ENCODE measurements around the gene JAKMIP3. TPM values are rescaled to one million over a fixed set of nuclear protein-coding genes. Genes with fewer than 3 reads are reported as not detected.

Gene JAKMIP3
- total and polyA plus RNA-seq, 10 of the 15 experiments (the other 5 are each of a cell fraction or from before 2014, with no cell fraction given), result 0.01 TPM; not detected in 7

- Histone ChIP-seq H3K4me1 (ENCODE audit: control insufficient read depth, insufficient read depth, low read length) (no peaks in the 10 kb centered on the region), H3K9ac (ENCODE audit: control insufficient read depth, insufficient read depth, low read length) (no peak overlapping the region), H2AFZ (ENCODE audit: control insufficient read depth, low read depth, low read length) (no peak overlapping the region), H3K36me3 (ENCODE audit: control insufficient read depth in 2 of 2, insufficient read depth in 2 of 2, low read length in 1 of 2) (no peaks in the 10 kb centered on the region), H3K79me2 (ENCODE audit: control insufficient read depth, insufficient read depth, low read length) (no peaks in the 10 kb centered on the region), H3K27ac (ENCODE audit: control insufficient read depth, insufficient read depth) (no peak overlapping the region), H3K4me2 (ENCODE audit: control insufficient read depth, insufficient read depth) (no peak overlapping the region), H3K4me3 (no peak overlapping the region), H4K20me1 (ENCODE audit: control insufficient read depth, insufficient read depth) (no peaks in the 10 kb centered on the region), H3K27me3 (replicated peaks in 1 of 2; ENCODE audit: control insufficient read depth in 2 of 2, insufficient read depth in 2 of 2, low read length in 1 of 2) (no peaks in the 10 kb centered on the region), H3K9me3 (replicated peaks; ENCODE audit: control insufficient read depth, insufficient read depth, low read length) (no peaks in the 10 kb centered on the region)
- intact Hi-C loops (cut with micrococcal nuclease; ENCODE audit: unreplicated experiment), result no loop called here
- in situ Hi-C loops (cut with MboI), result no loop called here
- ATAC-seq (no peak), DNase-seq (ENCODE audit: low read depth, low spot score) (no peak), FAIRE-seq (no peak)
- BruUV-seq (replicated peaks), result no TSS peak
- no peak for TF ChIP-seq SRF (IDR thresholded peaks at IDR 0.05; ENCODE audit: low read depth in 2 of 2, low read length in 2 of 2)
- TF ChIP-seq ZNF384 (IDR thresholded peaks at IDR 0.05; ENCODE audit: borderline replicate concordance, low read depth, low read length), result no peak
- no peak for TF ChIP-seq MLLT1 (IDR thresholded peaks at IDR 0.05)
- no peak for TF ChIP-seq GABPA (IDR thresholded peaks at IDR 0.05; ENCODE audit: low read depth)
- TF ChIP-seq, protein P1, sequence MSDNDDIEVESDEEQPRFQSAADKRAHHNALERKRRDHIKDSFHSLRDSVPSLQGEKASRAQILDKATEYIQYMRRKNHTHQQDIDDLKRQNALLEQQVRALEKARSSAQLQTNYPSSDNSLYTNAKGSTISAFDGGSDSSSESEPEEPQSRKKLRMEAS (IDR thresholded peaks at IDR 0.05; ENCODE audit: low read depth, low read length), result no peak
- no peak for TF ChIP-seq MYC (IDR thresholded peaks at IDR 0.05; ENCODE audit: insufficient read depth, insufficient read length, insufficient replicate concordance, low read length, severe bottlenecking)
- no peak for TF ChIP-seq CBX5 (IDR thresholded peaks at IDR 0.05; ENCODE audit: low read depth)
- no peak for TF ChIP-seq SMAD5 (IDR thresholded peaks at IDR 0.05; ENCODE audit: low read depth)
- no peak for TF ChIP-seq IRF4 (IDR thresholded peaks at IDR 0.05; ENCODE audit: low read depth, low read length)
- TF ChIP-seq RAD21 (IDR thresholded peaks at IDR 0.05; ENCODE audit: insufficient read depth, low read depth, low read length), result no peak
- ChIA-PET SMC1A (ENCODE audit: uncharacterized antibody, unreplicated experiment) (no interaction called here), CTCF (no interaction called here), RAD21 (ENCODE audit: unreplicated experiment) (no interaction called here), POLR2A (no interaction called here)
- WGBS (ENCODE audit: insufficient coverage, insufficient replicate concordance, low lambda C conversion rate, missing lambda C conversion rate), result 50% methylated on average over 13 of the region's 13 CpGs
These were observed 38.3 kb downstream of the JAKMIP3 start for GRCh38 chr10:132104062-132104461.

Measured in GM12878 (cell line).